OCI-LY7 (cell line): ENCODE results near the gene ITGAE. TPM values are rescaled to one million over a fixed set of nuclear protein-coding genes. Genes with fewer than 3 reads are reported as not detected.

Source experiments
- BruUV-seq: library from RNA; stranded (reverse); fragments of 400-500 nt; replicated peaks from 2 replicates; lab custom pipeline; 2021; lab: Mats Ljungman, UMichigan
- CTCF ChIA-PET: fragments of 300-600 bp; sonication (Branson Sonifier 250); formaldehyde crosslinking; loops from one replicate; lab custom pipeline; 2022; ENCODE audit warnings: antibody characterized with exemption; ENCODE audit not compliant: unreplicated experiment; lab: Charles Lee
- POLR2A ChIA-PET: fragments of 300-600 bp; sonication (Branson Sonifier 250); formaldehyde crosslinking; loops from one replicate; lab custom pipeline; 2022; ENCODE audit warnings: antibody characterized with exemption; lab: Charles Lee
- DNase-seq: peaks from one replicate; pipeline ENCODE4 v3.0.0-alpha.2; 2015; ENCODE audit warnings: low spot score
- H2AFZ ChIP-seq: fragments of 200-600 bp; sonication (generic), shearing (Covaris generic); 2 replicates; pipeline ENCODE4 v1.6.1; 2014; ENCODE audit warnings: mild to moderate bottlenecking, antibody characterized with exemption, low read length, moderate library complexity
- H3K27ac ChIP-seq: fragments of 200-600 bp; sonication (generic); 2 replicates; pipeline ENCODE4 v1.5.1; 2014; ENCODE audit warnings: mixed run types, low read depth, mild to moderate bottlenecking, moderate library complexity, low read length, inconsistent platforms; ENCODE audit not compliant: poor library complexity, severe bottlenecking
- H3K36me3 ChIP-seq: fragments of 200-600 bp; sonication (generic); 2 replicates; pipeline ENCODE4 v1.6.1; 2014; ENCODE audit warnings: mild to moderate bottlenecking, antibody characterized with exemption, low read length, moderate library complexity, mixed read lengths; ENCODE audit not compliant: insufficient read depth
- H3K4me1 ChIP-seq: fragments of 200-600 bp; sonication (generic); 2 replicates; pipeline ENCODE4 v1.5.1; 2014; ENCODE audit warnings: mild to moderate bottlenecking, low read length; ENCODE audit not compliant: insufficient read depth, poor library complexity, severe bottlenecking
- H3K4me2 ChIP-seq: fragments of 200-600 bp; sonication (generic); 2 replicates; pipeline ENCODE4 v1.6.1; 2014; ENCODE audit warnings: mild to moderate bottlenecking, low read length
- H3K4me3 ChIP-seq: fragments of 200-600 bp; sonication (generic); 2 replicates; pipeline ENCODE4 v1.5.1; 2014; ENCODE audit warnings: mild to moderate bottlenecking, low read depth, low read length; ENCODE audit not compliant: poor library complexity, severe bottlenecking
- H3K79me2 ChIP-seq: fragments of 200-600 bp; sonication (generic); 2 replicates; pipeline ENCODE4 v1.6.1; 2016; ENCODE audit warnings: low read depth, mild to moderate bottlenecking, low read length, moderate library complexity, mixed read lengths; ENCODE audit not compliant: insufficient read depth
- H3K9me2 ChIP-seq: fragments of 200-600 bp; sonication (generic); 2 replicates; pipeline ENCODE4 v1.6.1; 2016; ENCODE audit warnings: mild to moderate bottlenecking, low read length, mixed read lengths; ENCODE audit not compliant: insufficient read depth
- H3K9me3 ChIP-seq: fragments of 200-600 bp; sonication (generic); 2 replicates; pipeline ENCODE4 v1.6.1; 2014; ENCODE audit warnings: mild to moderate bottlenecking, mixed run types, low read length, mixed read lengths
- H4K20me1 ChIP-seq: fragments of 200-600 bp; sonication (generic); 2 replicates; pipeline ENCODE4 v1.6.1; 2014; ENCODE audit warnings: mild to moderate bottlenecking, antibody characterized with exemption, low read length, moderate library complexity, mixed read lengths; ENCODE audit not compliant: insufficient read depth
- EZH2phosphoT487 ChIP-seq: fragments of 200-600 bp; sonication (generic); IDR thresholded peaks from 2 replicates; pipeline ENCODE4 v1.6.1; 2018; ENCODE audit warnings: low read depth, borderline replicate concordance, mild to moderate bottlenecking, mixed run types, antibody characterized with exemption, low read length, moderate library complexity, mixed read lengths
- intact Hi-C: fragments of 100-400 bp; cut with micrococcal nuclease; formaldehyde crosslinking; loops from one replicate; pipeline ENCODE4 v1.10.0; 2022; ENCODE audit not compliant: unreplicated experiment
- total RNA-seq, 2 experiments: library from RNA; depleted of rRNA in 1 of 2; stranded (reverse); fragments of >200 nt in 1 of 2; shearing (Covaris generic) in 1 of 2; gene quantifications; 2 replicates each; pipeline ENCODE4 v1.2.3, GENCODE V29; 2014 to 2022
- TF ChIP-seq, protein P1 (sequence below): fragments of 200-600 bp; sonication (generic); conservative IDR thresholded peaks from 2 replicates; pipeline ENCODE4 v1.5.1; 2014; ENCODE audit warnings: mild to moderate bottlenecking, antibody characterized with exemption, low read length, moderate library complexity, mixed read lengths

The ITGAE gene
- total RNA-seq, 2 experiments from 2014 or later: 52.2 to 61.2 TPM

DNA sequence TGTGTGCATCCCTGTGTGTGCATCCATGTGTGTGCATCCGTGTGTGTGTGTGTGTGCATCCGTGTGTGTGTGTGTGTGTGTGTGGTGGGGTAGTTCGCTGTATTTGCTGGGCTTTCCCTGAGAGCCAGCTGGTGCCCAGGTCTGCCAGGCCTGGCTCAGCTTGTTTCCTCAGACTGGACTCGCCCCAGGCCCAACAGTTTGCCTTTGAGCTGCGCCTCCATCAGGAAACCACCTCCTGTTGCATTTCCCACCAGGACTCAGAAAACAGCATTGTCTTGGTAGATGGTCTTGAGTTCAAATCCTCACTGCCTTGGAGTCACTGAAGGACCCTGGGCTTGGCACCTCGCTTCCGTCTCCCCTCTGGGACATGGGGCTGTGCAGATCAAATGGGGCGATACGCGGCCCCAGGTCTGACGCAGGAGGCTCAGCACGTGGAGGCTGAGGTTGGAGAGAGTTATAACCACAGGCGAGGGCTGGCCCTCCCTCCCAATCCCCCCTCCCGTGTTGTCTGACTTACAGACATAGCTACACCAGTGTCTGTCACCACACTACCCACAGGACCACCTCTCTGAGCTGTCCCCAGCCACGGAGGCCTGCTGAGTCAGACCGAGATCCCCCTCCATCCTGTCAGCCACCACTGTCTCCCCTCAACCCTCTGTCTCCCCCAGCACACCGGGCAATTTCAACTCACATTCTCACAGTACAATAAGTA lies 4.7 kb downstream of the ITGAE start:
- no peak for DNase-seq
- peaks cover 8% of the 10 kb centered on the region for H3K4me1 ChIP-seq
- no peaks in the 10 kb centered on the region for H4K20me1 ChIP-seq
- POLR2A ChIA-PET: interaction anchor here (0.6 to 0.9 kb wide), 3 partner anchors 47 to 407 kb away, joined by 3 to 5 read pairs (median 4); no protein-coding TSS in a partner anchor
- no peak overlapping the region for H3K4me3 ChIP-seq
- no peaks in the 10 kb centered on the region for H3K9me2 ChIP-seq
- H3K9me3 ChIP-seq: no peaks in the 10 kb centered on the region
- H2AFZ ChIP-seq: no peak overlapping the region
- no peak for TF ChIP-seq EZH2phosphoT487
- TF ChIP-seq, protein P1, sequence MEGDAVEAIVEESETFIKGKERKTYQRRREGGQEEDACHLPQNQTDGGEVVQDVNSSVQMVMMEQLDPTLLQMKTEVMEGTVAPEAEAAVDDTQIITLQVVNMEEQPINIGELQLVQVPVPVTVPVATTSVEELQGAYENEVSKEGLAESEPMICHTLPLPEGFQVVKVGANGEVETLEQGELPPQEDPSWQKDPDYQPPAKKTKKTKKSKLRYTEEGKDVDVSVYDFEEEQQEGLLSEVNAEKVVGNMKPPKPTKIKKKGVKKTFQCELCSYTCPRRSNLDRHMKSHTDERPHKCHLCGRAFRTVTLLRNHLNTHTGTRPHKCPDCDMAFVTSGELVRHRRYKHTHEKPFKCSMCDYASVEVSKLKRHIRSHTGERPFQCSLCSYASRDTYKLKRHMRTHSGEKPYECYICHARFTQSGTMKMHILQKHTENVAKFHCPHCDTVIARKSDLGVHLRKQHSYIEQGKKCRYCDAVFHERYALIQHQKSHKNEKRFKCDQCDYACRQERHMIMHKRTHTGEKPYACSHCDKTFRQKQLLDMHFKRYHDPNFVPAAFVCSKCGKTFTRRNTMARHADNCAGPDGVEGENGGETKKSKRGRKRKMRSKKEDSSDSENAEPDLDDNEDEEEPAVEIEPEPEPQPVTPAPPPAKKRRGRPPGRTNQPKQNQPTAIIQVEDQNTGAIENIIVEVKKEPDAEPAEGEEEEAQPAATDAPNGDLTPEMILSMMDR: no peak
- no peaks in the 10 kb centered on the region for H3K36me3 ChIP-seq
- CTCF ChIA-PET: interaction anchor here (0.5 kb wide), 1 partner anchor 31 kb away, joined by 3 read pairs; no protein-coding TSS in a partner anchor
- intact Hi-C loops: no loop called here
- H3K4me2 ChIP-seq: no peak overlapping the region
- no peak overlapping the region for H3K27ac ChIP-seq
- BruUV-seq: no TSS peak
- no peaks in the 10 kb centered on the region for H3K79me2 ChIP-seq

- BruUV-seq: no TSS peak
- CTCF ChIA-PET: no interaction called here
- DNase-seq: peak; percentile 36
- no peak overlapping the region for H3K4me3 ChIP-seq
- no peaks in the 10 kb centered on the region for H3K79me2 ChIP-seq
- POLR2A ChIA-PET: interaction anchor here (0.9 kb wide), 1 partner anchor 46 kb away, joined by 3 read pairs; no protein-coding TSS in a partner anchor
- peak overlapping the region; percentile 28 for H3K4me2 ChIP-seq
- intact Hi-C loops: no loop called here
- H3K27ac ChIP-seq: no peak overlapping the region
- H2AFZ ChIP-seq: peak overlapping the region; percentile 80
- no peaks in the 10 kb centered on the region for H3K9me3 ChIP-seq
- H4K20me1 ChIP-seq: no peaks in the 10 kb centered on the region
- TF ChIP-seq, protein P1: no peak
- TF ChIP-seq EZH2phosphoT487: no peak
- H3K9me2 ChIP-seq: no peaks in the 10 kb centered on the region
- peaks cover 8% of the 10 kb centered on the region for H3K4me1 ChIP-seq
- no peaks in the 10 kb centered on the region for H3K36me3 ChIP-seq
Measured at GRCh38 chr17:3795390-3796102, 5.4 kb downstream of the ITGAE start.
